Measurements from ENCODE around the gene CAMK1D.
"Not testable (repeated sequence)": the region's sequence is repeated elsewhere in the genome, so short reads cannot be mapped to it uniquely, and the experiment has no call there.

The CAMK1D gene

GRCh38 chr10:12360461-12360860, 11.1 kb downstream of the CAMK1D start:
- no peak for ATAC-seq
- no peak for TF ChIP-seq RARB (CRISPR knock-in tag; IDR thresholded peaks at IDR 0.05)
- no peak for TF ChIP-seq ZNF8 (CRISPR knock-in tag; IDR thresholded peaks at IDR 0.05)
- no peak for TF ChIP-seq ZNF565 (CRISPR knock-in tag; conservative IDR thresholded peaks at IDR 0.05; ENCODE audit: low read depth)
- no peak for TF ChIP-seq OSR1 (CRISPR knock-in tag; IDR thresholded peaks at IDR 0.05)
- no peak for TF ChIP-seq POU6F1 (CRISPR knock-in tag; IDR thresholded peaks at IDR 0.05; ENCODE audit: borderline replicate concordance, low read depth)
- TF ChIP-seq PATZ1 (CRISPR knock-in tag; IDR thresholded peaks at IDR 0.05; ENCODE audit: borderline replicate concordance): no peak
- no peak for TF ChIP-seq PPARA (CRISPR knock-in tag; IDR thresholded peaks at IDR 0.05; ENCODE audit: borderline replicate concordance)
- no peak for TF ChIP-seq CREB5 (CRISPR knock-in tag; IDR thresholded peaks at IDR 0.05; ENCODE audit: low read depth)
- no peak for TF ChIP-seq ISL1 (CRISPR knock-in tag; IDR thresholded peaks at IDR 0.05)
- TF ChIP-seq TCF4 (CRISPR knock-in tag; IDR thresholded peaks at IDR 0.05; ENCODE audit: borderline replicate concordance): no peak
- TF ChIP-seq GLIS3 (CRISPR knock-in tag; IDR thresholded peaks at IDR 0.05): no peak
- no peak for TF ChIP-seq ZFP3 (CRISPR knock-in tag; IDR thresholded peaks at IDR 0.05)

GRCh38 chr10:12361115-12361514, 11.8 kb downstream of the CAMK1D start:
- ATAC-seq: not testable (repeated sequence)

- ATAC-seq: no peak
- no peak for TF ChIP-seq RARB (CRISPR knock-in tag; IDR thresholded peaks at IDR 0.05)
- no peak for TF ChIP-seq ZNF8 (CRISPR knock-in tag; IDR thresholded peaks at IDR 0.05)
- TF ChIP-seq GLIS3 (CRISPR knock-in tag; IDR thresholded peaks at IDR 0.05): no peak
- no peak for TF ChIP-seq CSDC2 (CRISPR knock-in tag; IDR thresholded peaks at IDR 0.05)
- TF ChIP-seq TOX (CRISPR knock-in tag; IDR thresholded peaks at IDR 0.05; ENCODE audit: borderline replicate concordance): no peak
These were observed 15.2 kb downstream of the CAMK1D start for GRCh38 chr10:12364559-12364958.

GRCh38 chr10:12367272-12367671, 17.9 kb downstream of the CAMK1D start:
- TF ChIP-seq PPARA (CRISPR knock-in tag; IDR thresholded peaks at IDR 0.05; ENCODE audit: borderline replicate concordance) (no peak), ZC3H10 (CRISPR knock-in tag; IDR thresholded peaks at IDR 0.05) (no peak), RARB (CRISPR knock-in tag; IDR thresholded peaks at IDR 0.05) (no peak), ZNF565 (CRISPR knock-in tag; conservative IDR thresholded peaks at IDR 0.05; ENCODE audit: low read depth) (no peak), OSR1 (CRISPR knock-in tag; IDR thresholded peaks at IDR 0.05) (no peak), CSDC2 (CRISPR knock-in tag; IDR thresholded peaks at IDR 0.05) (no peak), TSHZ2 (CRISPR knock-in tag; IDR thresholded peaks at IDR 0.05) (no peak), ZNF8 (CRISPR knock-in tag; IDR thresholded peaks at IDR 0.05) (no peak), CSRNP3 (CRISPR knock-in tag; IDR thresholded peaks at IDR 0.05) (no peak), GLIS3 (CRISPR knock-in tag; IDR thresholded peaks at IDR 0.05) (no peak), ZFP3 (CRISPR knock-in tag; IDR thresholded peaks at IDR 0.05) (no peak), BACH2 (CRISPR knock-in tag; IDR thresholded peaks at IDR 0.05; ENCODE audit: borderline replicate concordance) (no peak), TOX (CRISPR knock-in tag; IDR thresholded peaks at IDR 0.05; ENCODE audit: borderline replicate concordance) (no peak), ZNF70 (CRISPR knock-in tag; IDR thresholded peaks at IDR 0.05) (no peak), ARNTL (CRISPR knock-in tag; IDR thresholded peaks at IDR 0.05; ENCODE audit: borderline replicate concordance, low read depth) (no peak), PATZ1 (CRISPR knock-in tag; IDR thresholded peaks at IDR 0.05; ENCODE audit: borderline replicate concordance) (no peak), CREB5 (CRISPR knock-in tag; IDR thresholded peaks at IDR 0.05; ENCODE audit: low read depth) (no peak)
- ATAC-seq: no peak

Data from SK-N-SH treated with all-trans-retinoic acid at 6 μM for 48 hours (cell line).